GM18520 (cell line): Measurements from ENCODE around the gene ITPKB.
"Not testable (repeated sequence)": the region's sequence is repeated elsewhere in the genome, so short reads cannot be mapped to it uniquely, and the experiment has no call there.

Experiments used
- ATAC-seq: cut with Tn5 transposase; IDR thresholded peaks from one replicate; pipeline ENCODE4 v1.9.1; 2021; ENCODE audit not compliant: unreplicated experiment

ITPKB gene

GRCh38 chr1:226627050-226627755, 111.9 kb downstream of the ITPKB start:
- no peak for ATAC-seq

- peak; percentile 78 for ATAC-seq
Measured at GRCh38 chr1:226626577-226626956, 112.5 kb downstream of the ITPKB start.

GRCh38 chr1:226625832-226626576, 113.1 kb downstream of the ITPKB start:
- no peak for ATAC-seq

GRCh38 chr1:226625326-226625725, 113.8 kb downstream of the ITPKB start:
- no peak for ATAC-seq

GRCh38 chr1:226624526-226624925, 114.6 kb downstream of the ITPKB start:
- ATAC-seq, result no peak

GRCh38 chr1:226622012-226622411, 117.1 kb downstream of the ITPKB start:
- ATAC-seq, result no peak

- ATAC-seq, result no peak
Measured at GRCh38 chr1:226619031-226619430, 120.1 kb downstream of the ITPKB start.

GRCh38 chr1:226618380-226618779, 120.7 kb downstream of the ITPKB start:
- no peak for ATAC-seq

- not testable (repeated sequence) for ATAC-seq
Measured at GRCh38 chr1:226617719-226618118, 121.4 kb downstream of the ITPKB start.

GRCh38 chr1:226617109-226617508, 122.0 kb downstream of the ITPKB start:
- ATAC-seq, result no peak

- ATAC-seq, result no peak
Measured at GRCh38 chr1:226616636-226617035, 122.4 kb downstream of the ITPKB start.

GRCh38 chr1:226615876-226616275, 123.2 kb downstream of the ITPKB start:
- no peak for ATAC-seq

- not testable (repeated sequence) for ATAC-seq
Measured at GRCh38 chr1:226611980-226612379, 127.1 kb downstream of the ITPKB start.

GRCh38 chr1:226611301-226611700, 127.8 kb downstream of the ITPKB start:
- ATAC-seq, result no peak

- ATAC-seq, result no peak
Measured at GRCh38 chr1:226610671-226611070, 128.4 kb downstream of the ITPKB start.

GRCh38 chr1:226609836-226610455, 129.1 kb downstream of the ITPKB start:
- no peak for ATAC-seq

- ATAC-seq, result no peak
Measured at GRCh38 chr1:226608699-226609505, 130.2 kb downstream of the ITPKB start.

GRCh38 chr1:226607821-226608220, 131.3 kb downstream of the ITPKB start:
- no peak for ATAC-seq

GRCh38 chr1:226607268-226607660, 131.8 kb downstream of the ITPKB start:
- ATAC-seq, result no peak

- ATAC-seq, result no peak
Measured at GRCh38 chr1:226606311-226607267, 132.5 kb downstream of the ITPKB start.
